Thyroid gland (tissue), 4 donors: Measurements from ENCODE around the gene SEPTIN1. TPM values are rescaled to one million over a fixed set of nuclear protein-coding genes. Genes with fewer than 3 reads are reported as not detected.

Source experiments
- DNase-seq, 2 donors: peaks; one replicate each; pipeline ENCODE4 v3.0.0-alpha.2; 2019
- H3K27ac ChIP-seq, 3 donors: fragments of 200-600 bp; sonication (generic); 1 replicate in 2 of 3; 2 replicates in 1 of 3; pipeline ENCODE4 v1.5.1; 2016 to 2019; ENCODE audit warnings: mild to moderate bottlenecking in 1 of 3, moderate library complexity in 1 of 3
- H3K27me3 ChIP-seq: fragments of 200-600 bp; sonication (generic); one replicate; pipeline ENCODE4 v1.5.1; 2019
- H3K36me3 ChIP-seq, 2 donors: fragments of 200-600 bp; sonication (generic); one replicate each; pipeline ENCODE4 v1.5.1; 2016 to 2019
- H3K4me1 ChIP-seq, 2 donors: fragments of 200-600 bp; sonication (generic); one replicate each; pipeline ENCODE4 v1.5.1; 2017 to 2019
- H3K4me3 ChIP-seq, 3 donors: fragments of 200-600 bp; sonication (generic); replicated peaks in 1 of 3; 1 replicate in 2 of 3; 2 replicates in 1 of 3; pipeline ENCODE4 v1.5.1; 2016; ENCODE audit warnings: mild to moderate bottlenecking in 1 of 3
- H3K9me3 ChIP-seq: fragments of 200-600 bp; sonication (generic); one replicate; pipeline ENCODE4 v1.5.1; 2017
- POLR2A ChIP-seq, 2 donors: fragments of 450-650 bp; IDR thresholded peaks; one replicate each; pipeline ENCODE4 v1.6.1; 2017; ENCODE audit warnings: antibody characterized with exemption in 2 of 2, mild to moderate bottlenecking in 2 of 2, moderate library complexity in 1 of 2
- WGBS, 2 donors: methylation state at CpG; one replicate each; pipeline ENCODE4 v1.1.5; 2017; 5-methylcytosine and 5-hydroxymethylcytosine counted together
- intact Hi-C: fragments of 100-400 bp; cut with DNase I; formaldehyde crosslinking; loops from one replicate; pipeline ENCODE4 v1.15.1; 2023
- total RNA-seq, 4 donors: library from RNA; depleted of rRNA; stranded (reverse); fragments of >200 nt; gene quantifications; one replicate each; pipeline ENCODE4 v1.2.3, GENCODE V29; 2016
- TF ChIP-seq, protein P1 (sequence below), 6 experiments: fragments of 200-600 bp in 3 of 6; fragments of 450-650 bp in 3 of 6; sonication (generic) in 3 of 6; IDR thresholded peaks; one replicate each; pipeline ENCODE4 v1.5.1; 2016 to 2019; ENCODE audit warnings: antibody characterized with exemption in 6 of 6, mild to moderate bottlenecking in 2 of 6, inconsistent platforms in 1 of 6, moderate library complexity in 1 of 6

Gene SEPTIN1
- total RNA-seq, 4 donors from 2014 or later = 0.56 to 3.4 (median 1.4) TPM

- no peak for DNase-seq
- intact Hi-C loops = no loop called here
- Histone ChIP-seq H3K27me3 (no peaks in the 10 kb centered on the region), H3K4me1 (peaks cover 36% of the 10 kb centered on the region in 2 donors), H3K36me3 (peaks cover 31 to 34% of the 10 kb centered on the region in 2 donors), H3K27ac (no peak overlapping the region), H3K4me3 (no peak overlapping the region), H3K9me3 (no peaks in the 10 kb centered on the region)
- TF ChIP-seq POLR2A (IDR thresholded peaks at IDR 0.05) = no peak
- TF ChIP-seq, protein P1, sequence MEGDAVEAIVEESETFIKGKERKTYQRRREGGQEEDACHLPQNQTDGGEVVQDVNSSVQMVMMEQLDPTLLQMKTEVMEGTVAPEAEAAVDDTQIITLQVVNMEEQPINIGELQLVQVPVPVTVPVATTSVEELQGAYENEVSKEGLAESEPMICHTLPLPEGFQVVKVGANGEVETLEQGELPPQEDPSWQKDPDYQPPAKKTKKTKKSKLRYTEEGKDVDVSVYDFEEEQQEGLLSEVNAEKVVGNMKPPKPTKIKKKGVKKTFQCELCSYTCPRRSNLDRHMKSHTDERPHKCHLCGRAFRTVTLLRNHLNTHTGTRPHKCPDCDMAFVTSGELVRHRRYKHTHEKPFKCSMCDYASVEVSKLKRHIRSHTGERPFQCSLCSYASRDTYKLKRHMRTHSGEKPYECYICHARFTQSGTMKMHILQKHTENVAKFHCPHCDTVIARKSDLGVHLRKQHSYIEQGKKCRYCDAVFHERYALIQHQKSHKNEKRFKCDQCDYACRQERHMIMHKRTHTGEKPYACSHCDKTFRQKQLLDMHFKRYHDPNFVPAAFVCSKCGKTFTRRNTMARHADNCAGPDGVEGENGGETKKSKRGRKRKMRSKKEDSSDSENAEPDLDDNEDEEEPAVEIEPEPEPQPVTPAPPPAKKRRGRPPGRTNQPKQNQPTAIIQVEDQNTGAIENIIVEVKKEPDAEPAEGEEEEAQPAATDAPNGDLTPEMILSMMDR (IDR thresholded peaks at IDR 0.05) = no peak
- WGBS, 2 donors = 67 to 80% methylated on average over 4 to 5 of the region's 5 CpGs
These were observed 25.2 kb downstream of the SEPTIN1 start for GRCh38 chr16:30357085-30357714.

DNA sequence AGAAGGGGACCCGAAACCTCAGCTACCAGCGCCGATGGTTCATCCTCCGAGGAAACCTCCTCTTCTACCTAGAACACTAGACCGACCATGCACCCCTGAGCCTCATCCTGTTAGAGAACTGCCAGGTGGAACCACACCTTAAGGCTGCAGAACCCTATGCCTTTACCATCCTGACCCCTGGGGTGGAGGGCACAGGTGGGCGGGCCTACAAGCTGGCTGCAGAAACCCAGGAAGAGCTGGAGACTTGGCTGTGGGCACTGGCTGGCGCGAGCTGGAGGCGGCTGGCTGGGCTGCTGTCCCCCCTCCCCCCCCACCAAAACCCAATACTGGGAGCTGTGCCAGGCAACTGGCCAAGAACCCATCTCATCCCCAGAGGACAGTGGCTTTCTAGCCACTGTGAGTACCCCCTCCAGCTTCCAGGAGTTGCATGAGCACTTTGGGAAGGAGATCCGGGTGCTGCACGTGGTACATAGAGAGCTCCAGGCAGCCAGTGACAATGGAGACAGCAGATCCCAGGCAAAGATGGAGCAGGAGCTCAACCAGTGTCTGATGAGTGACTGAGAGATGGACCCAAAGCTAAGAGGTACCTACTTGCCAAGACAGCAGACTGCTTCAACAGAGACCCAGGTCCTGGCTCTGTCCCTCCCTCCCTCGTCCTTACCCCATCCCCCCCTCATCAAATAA, 25.8 kb downstream of the SEPTIN1 start:
- Histone ChIP-seq H3K27me3 (no peaks in the 10 kb centered on the region), H3K4me3 (peak overlapping the region in 1 of 3 donors; percentile 93), H3K4me1 (peaks cover 42 to 43% of the 10 kb centered on the region in 2 donors), H3K36me3 (peaks cover 31 to 34% of the 10 kb centered on the region in 2 donors), H3K9me3 (no peaks in the 10 kb centered on the region), H3K27ac (peak overlapping the region in 2 of 3 donors; percentile 95 to 96)
- WGBS, 2 donors = 78 to 91% methylated on average over 9 to 12 of the region's 12 CpGs
- intact Hi-C loops = no loop called here
- DNase-seq = peak; percentile 51 to 61
- TF ChIP-seq, protein P1 (IDR thresholded peaks at IDR 0.05) = no peak
- no peak for TF ChIP-seq POLR2A (IDR thresholded peaks at IDR 0.05)

DNA sequence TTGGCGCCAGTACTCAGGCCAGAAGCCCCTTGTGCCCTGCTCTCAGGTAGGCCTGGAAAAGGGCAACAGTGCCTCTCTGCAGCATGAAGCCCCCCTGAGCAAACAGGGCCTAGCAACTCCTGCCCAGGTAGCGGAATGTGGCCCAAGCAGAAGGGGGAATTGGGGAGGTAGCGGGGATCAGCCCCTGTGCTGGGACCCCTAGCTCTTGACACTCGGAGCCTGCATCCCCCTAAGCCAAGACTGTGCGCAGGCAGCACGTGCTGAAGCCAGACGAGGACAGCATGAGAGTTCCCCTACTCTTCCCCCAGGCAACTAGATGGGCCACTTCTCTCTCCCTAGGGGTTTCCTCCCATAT, 26.4 kb downstream of the SEPTIN1 start:
- intact Hi-C loops = no loop called here
- H3K27ac ChIP-seq = peak overlapping the region; percentile 93 to 96 (median 95)

DNA sequence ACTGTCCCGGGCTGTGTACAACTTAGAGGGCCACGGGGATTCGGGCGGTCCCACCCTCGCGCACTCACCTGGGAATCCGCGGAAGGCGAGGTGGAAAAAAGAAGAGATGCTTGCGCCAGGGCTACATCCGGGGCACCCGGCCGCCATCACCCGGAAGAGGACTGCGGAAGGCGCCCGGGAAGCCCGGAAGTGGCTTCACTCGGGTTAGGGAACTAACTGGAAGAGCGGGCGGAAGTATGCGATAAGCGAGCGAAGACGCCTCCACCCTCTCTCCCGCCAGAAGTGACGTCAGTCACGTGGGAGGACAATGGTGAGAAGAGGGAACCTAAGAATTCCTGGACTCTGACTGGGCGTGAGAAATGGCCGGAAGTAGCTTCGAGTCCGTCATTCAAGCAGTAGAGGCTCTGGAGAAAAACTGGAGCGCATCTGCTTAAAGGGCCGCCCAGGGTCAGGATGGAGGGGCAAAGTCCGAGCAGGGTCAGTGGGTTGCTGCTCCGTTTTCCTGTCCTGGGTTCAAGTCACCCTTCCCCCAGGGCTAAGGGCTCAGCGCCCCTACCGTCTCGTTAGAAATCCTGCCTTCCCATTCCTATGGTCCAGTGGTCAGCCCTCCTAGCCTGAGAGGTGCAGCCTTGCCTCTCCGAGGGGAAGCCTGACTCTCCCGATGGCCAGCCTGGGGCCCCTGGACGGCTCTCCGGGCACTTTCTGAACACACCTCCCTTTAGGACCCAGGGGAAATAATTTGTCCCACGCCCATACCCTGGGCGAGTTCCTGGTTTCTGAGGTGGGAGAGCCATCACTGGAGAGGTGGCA, 27.0 kb downstream of the SEPTIN1 start, which contains the start of gene CD2BP2:
Gene CD2BP2 (minus strand): TSS at position 165 of the 810 bp plus-strand sequence. CDS start 627 bp downstream, outside the sequence.
- peak within 1 kb of the TSS; percentile 74 to 93 (median 88) for H3K4me3 ChIP-seq
- WGBS, 2 donors = 1% methylated on average over 21 to 29 of the region's 45 CpGs
- peaks cover 31 to 34% of the 10 kb centered on the region in 2 donors for H3K36me3 ChIP-seq
- no peaks in the 10 kb centered on the region for H3K27me3 ChIP-seq
- H3K4me1 ChIP-seq = peaks cover 43 to 49% of the 10 kb centered on the region in 2 donors
- TF ChIP-seq, protein P1 (IDR thresholded peaks at IDR 0.05) = peak in 2 of 6 experiments; percentile 16 to 19
- TF ChIP-seq POLR2A (IDR thresholded peaks at IDR 0.05) = peak in 1 of 2 donors; percentile 71
- peak within 1 kb of the TSS; percentile 93 to 96 (median 95) for H3K27ac ChIP-seq
- intact Hi-C loops = no loop called here
- H3K9me3 ChIP-seq = no peaks in the 10 kb centered on the region
- peak; percentile 98 for DNase-seq

More for the DNA sequence above, 26.4 kb downstream of the SEPTIN1 start:
- no peak for DNase-seq
- Histone ChIP-seq H3K36me3 (peaks cover 31 to 34% of the 10 kb centered on the region in 2 donors), H3K9me3 (no peaks in the 10 kb centered on the region), H3K4me3 (peak overlapping the region; percentile 29 to 93 (median 32)), H3K27me3 (no peaks in the 10 kb centered on the region), H3K4me1 (peaks cover 43 to 49% of the 10 kb centered on the region in 2 donors)
- 40 to 57% methylated on average over 4 to 5 of the region's 7 CpGs for WGBS, 2 donors
- TF ChIP-seq, protein P1 (IDR thresholded peaks at IDR 0.05) = no peak
- TF ChIP-seq POLR2A (IDR thresholded peaks at IDR 0.05) = no peak
